ENCODE results near the gene PEX14. TPM values are rescaled to one million over a fixed set of nuclear protein-coding genes. Genes with fewer than 3 reads are reported as not detected.

The PEX14 gene
- total RNA-seq, 1 experiment from 2014 or later: 27.3 TPM

- 0 out of 2 replicates have a peak, but pooled peaks have one; percentile 45 for TF ChIP-seq JUN (CRISPR knock-in tag; IDR thresholded peaks at IDR 0.05)
- 0 out of 2 replicates have a peak, but pooled peaks have one; percentile 67 for TF ChIP-seq SMAD3 (CRISPR knock-in tag; IDR thresholded peaks at IDR 0.05; ENCODE audit: borderline replicate concordance)
- TF ChIP-seq ZNF281 (CRISPR knock-in tag; IDR thresholded peaks at IDR 0.05): peak; percentile 12; the same call in 1 of the 2 replicates
- peak; percentile 100 for TF ChIP-seq HMGXB4 (CRISPR knock-in tag; IDR thresholded peaks at IDR 0.05)
- peak; percentile 36; the same call in 1 of the 2 replicates for TF ChIP-seq IRF1 (CRISPR knock-in tag; IDR thresholded peaks at IDR 0.05)
- peak; percentile 15; the same call in 1 of the 2 replicates for TF ChIP-seq ATF1 (CRISPR knock-in tag; IDR thresholded peaks at IDR 0.05)
- 0 out of 2 replicates have a peak, but pooled peaks have one; percentile 15 for TF ChIP-seq IRF2 (CRISPR knock-in tag; IDR thresholded peaks at IDR 0.05; ENCODE audit: borderline replicate concordance, low read depth)
Observed at GRCh38 chr1:10430216-10431069, 44.3 kb upstream of the PEX14 start, which contains the start of gene CENPS (continued).

- H3K36me3 Mint-ChIP-seq: no peaks in the 10 kb centered on the region
- POLR2A ChIA-PET: interaction anchor here (0.6 to 1.7 kb wide), 4 partner anchors 33 to 221 kb away, joined by 3 to 8 read pairs (median 3); partner anchors contain the start of gene KIF1B
- H3K9me3 Mint-ChIP-seq: no peaks in the 10 kb centered on the region
- DNase-seq (ENCODE audit: low spot score): no peak
- ATAC-seq: peak; percentile 2; the same call in 1 of the 2 replicates
- CTCF ChIA-PET: interaction anchor here (0.7 to 3.3 kb wide), 19 partner anchors 8 to 711 kb away, joined by 3 to 39 read pairs (median 5); partner anchors contain the start of genes CORT, KIF1B and PGD
- peak overlapping the region; percentile 55 for H3K27ac Mint-ChIP-seq
- peak overlapping the region; percentile 77 for H3K4me3 Mint-ChIP-seq
- H3K4me1 Mint-ChIP-seq: peaks cover 16% of the 10 kb centered on the region
- H3K27me3 Mint-ChIP-seq (ENCODE audit: low read depth): no peaks in the 10 kb centered on the region
- TF ChIP-seq ATF6 (CRISPR knock-in tag; IDR thresholded peaks at IDR 0.05): no peak
- no peak for TF ChIP-seq ZNF423 (CRISPR knock-in tag; IDR thresholded peaks at IDR 0.05)
- no peak for TF ChIP-seq CBFB (CRISPR knock-in tag; IDR thresholded peaks at IDR 0.05; ENCODE audit: low read depth)
- TF ChIP-seq AR (CRISPR knock-in tag; IDR thresholded peaks at IDR 0.05): no peak
- no peak for TF ChIP-seq SOX15 (CRISPR knock-in tag; IDR thresholded peaks at IDR 0.05)
- TF ChIP-seq NFE2L1 (CRISPR knock-in tag; IDR thresholded peaks at IDR 0.05): 0 out of 2 replicates have a peak, but pooled peaks have one; percentile 0
- TF ChIP-seq ESRRA (CRISPR knock-in tag; IDR thresholded peaks at IDR 0.05; ENCODE audit: borderline replicate concordance): no peak
- peak; percentile 64 for TF ChIP-seq PRDM15 (CRISPR knock-in tag; IDR thresholded peaks at IDR 0.05)
- TF ChIP-seq GABPB1 (CRISPR knock-in tag; IDR thresholded peaks at IDR 0.05): no peak
- TF ChIP-seq HMGXB4 (CRISPR knock-in tag; IDR thresholded peaks at IDR 0.05): no peak
- no peak for TF ChIP-seq NR3C1 (CRISPR knock-in tag; conservative IDR thresholded peaks at IDR 0.05; ENCODE audit: low read depth)
Observed at GRCh38 chr1:10431070-10431730, 43.5 kb upstream of the PEX14 start.

Data from WTC11 (cell line).